HFF-Myc (cell line): ENCODE measurements around the gene RBX1.
"Not testable (repeated sequence)": the region's sequence is repeated elsewhere in the genome, so short reads cannot be mapped to it uniquely, and the experiment has no call there.

Experiments used
- DNase-seq: peaks from one replicate; pipeline ENCODE4 v3.0.0-alpha.2; 2011; ENCODE audit warnings: low read depth; ENCODE audit errors: extremely low read depth
- H3K4me3 ChIP-seq: replicated peaks from 2 replicates; pipeline ENCODE4 v1.5.1; 2011; ENCODE audit warnings: low read depth, mild to moderate bottlenecking, control low read depth, low read length
- TF ChIP-seq, protein P1 (sequence below): IDR thresholded peaks from 2 replicates; pipeline ENCODE4 v1.5.1; 2012; ENCODE audit warnings: mild to moderate bottlenecking, low read depth, low read length, control low read depth; ENCODE audit errors: missing control alignments

Gene RBX1

GRCh38 chr22:40950962-40951794, at the start of gene RBX1:
RBX1 (plus strand) TSS chr22:40951378; CDS start chr22:40951399, 21 bp downstream.
- TF ChIP-seq, protein P1, sequence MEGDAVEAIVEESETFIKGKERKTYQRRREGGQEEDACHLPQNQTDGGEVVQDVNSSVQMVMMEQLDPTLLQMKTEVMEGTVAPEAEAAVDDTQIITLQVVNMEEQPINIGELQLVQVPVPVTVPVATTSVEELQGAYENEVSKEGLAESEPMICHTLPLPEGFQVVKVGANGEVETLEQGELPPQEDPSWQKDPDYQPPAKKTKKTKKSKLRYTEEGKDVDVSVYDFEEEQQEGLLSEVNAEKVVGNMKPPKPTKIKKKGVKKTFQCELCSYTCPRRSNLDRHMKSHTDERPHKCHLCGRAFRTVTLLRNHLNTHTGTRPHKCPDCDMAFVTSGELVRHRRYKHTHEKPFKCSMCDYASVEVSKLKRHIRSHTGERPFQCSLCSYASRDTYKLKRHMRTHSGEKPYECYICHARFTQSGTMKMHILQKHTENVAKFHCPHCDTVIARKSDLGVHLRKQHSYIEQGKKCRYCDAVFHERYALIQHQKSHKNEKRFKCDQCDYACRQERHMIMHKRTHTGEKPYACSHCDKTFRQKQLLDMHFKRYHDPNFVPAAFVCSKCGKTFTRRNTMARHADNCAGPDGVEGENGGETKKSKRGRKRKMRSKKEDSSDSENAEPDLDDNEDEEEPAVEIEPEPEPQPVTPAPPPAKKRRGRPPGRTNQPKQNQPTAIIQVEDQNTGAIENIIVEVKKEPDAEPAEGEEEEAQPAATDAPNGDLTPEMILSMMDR: no peak
- H3K4me3 ChIP-seq: peak within 1 kb of the TSS; percentile 98
- peak; percentile 94 for DNase-seq

- TF ChIP-seq, protein P1: no peak
- DNase-seq: no peak
- H3K4me3 ChIP-seq: no peak overlapping the region
These were observed 47.1 kb upstream of the RBX1 start for GRCh38 chr22:40904101-40904500.

GRCh38 chr22:40908895-40909294, 42.3 kb upstream of the RBX1 start:
- TF ChIP-seq, protein P1: no peak
- no peak for DNase-seq
- no peak overlapping the region for H3K4me3 ChIP-seq

DNA sequence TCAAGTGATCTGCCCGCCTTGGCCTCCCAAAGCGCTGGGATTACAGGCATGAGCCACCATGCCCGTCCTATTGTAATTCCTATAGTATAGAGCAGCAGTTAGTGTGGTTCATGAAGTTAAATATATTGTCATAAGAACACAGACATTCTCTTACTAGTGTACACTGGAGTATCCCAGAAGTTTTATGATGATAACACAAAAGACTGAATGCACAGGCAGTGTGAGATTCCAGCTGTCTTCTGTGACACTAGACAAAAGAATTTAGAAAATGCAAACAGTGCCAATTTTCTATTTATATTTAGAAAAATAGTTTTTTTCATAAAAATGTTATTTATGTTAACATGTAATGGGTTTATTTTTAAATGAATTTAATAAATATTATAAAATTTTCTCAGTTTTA, 39.4 kb upstream of the RBX1 start:
- H3K4me3 ChIP-seq: no peak overlapping the region
- DNase-seq: no peak
- TF ChIP-seq, protein P1: no peak

- DNase-seq, H3K4me3 ChIP-seq: not testable (repeated sequence)
These were observed 38.2 kb upstream of the RBX1 start for GRCh38 chr22:40912987-40913386.

DNA sequence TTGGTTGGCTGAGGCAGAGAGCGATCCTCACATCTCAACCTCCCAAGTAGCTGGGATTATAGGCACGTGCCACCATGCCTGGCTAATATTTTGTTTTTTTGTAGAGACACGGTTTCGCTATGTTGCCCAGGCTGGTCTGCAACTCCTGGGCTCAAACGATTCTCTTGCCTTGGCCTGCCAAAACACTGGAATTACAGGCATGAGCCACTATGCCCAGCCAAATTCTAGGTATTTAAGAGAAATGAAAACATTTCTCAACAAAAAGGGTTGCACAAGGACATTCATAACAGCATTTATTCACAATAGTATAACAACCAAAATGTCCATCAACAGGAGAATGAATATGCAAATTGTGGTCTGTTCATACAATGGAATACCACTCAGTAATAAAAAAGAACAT, 31.7 kb upstream of the RBX1 start:
- no peak for DNase-seq
- TF ChIP-seq, protein P1: no peak
- H3K4me3 ChIP-seq: no peak overlapping the region

- DNase-seq: no peak
- no peak overlapping the region for H3K4me3 ChIP-seq
- TF ChIP-seq, protein P1: no peak
These were observed 30.7 kb upstream of the RBX1 start for GRCh38 chr22:40920526-40920925.
